ENCODE results near the gene SEMA5B. TPM values are rescaled to one million over a fixed set of nuclear protein-coding genes. Genes with fewer than 3 reads are reported as not detected.

Gene SEMA5B
- total and polyA plus RNA-seq, 7 experiments from 2014 or later: 0.19 to 0.51 (median 0.24) TPM; not detected in 4

DNA sequence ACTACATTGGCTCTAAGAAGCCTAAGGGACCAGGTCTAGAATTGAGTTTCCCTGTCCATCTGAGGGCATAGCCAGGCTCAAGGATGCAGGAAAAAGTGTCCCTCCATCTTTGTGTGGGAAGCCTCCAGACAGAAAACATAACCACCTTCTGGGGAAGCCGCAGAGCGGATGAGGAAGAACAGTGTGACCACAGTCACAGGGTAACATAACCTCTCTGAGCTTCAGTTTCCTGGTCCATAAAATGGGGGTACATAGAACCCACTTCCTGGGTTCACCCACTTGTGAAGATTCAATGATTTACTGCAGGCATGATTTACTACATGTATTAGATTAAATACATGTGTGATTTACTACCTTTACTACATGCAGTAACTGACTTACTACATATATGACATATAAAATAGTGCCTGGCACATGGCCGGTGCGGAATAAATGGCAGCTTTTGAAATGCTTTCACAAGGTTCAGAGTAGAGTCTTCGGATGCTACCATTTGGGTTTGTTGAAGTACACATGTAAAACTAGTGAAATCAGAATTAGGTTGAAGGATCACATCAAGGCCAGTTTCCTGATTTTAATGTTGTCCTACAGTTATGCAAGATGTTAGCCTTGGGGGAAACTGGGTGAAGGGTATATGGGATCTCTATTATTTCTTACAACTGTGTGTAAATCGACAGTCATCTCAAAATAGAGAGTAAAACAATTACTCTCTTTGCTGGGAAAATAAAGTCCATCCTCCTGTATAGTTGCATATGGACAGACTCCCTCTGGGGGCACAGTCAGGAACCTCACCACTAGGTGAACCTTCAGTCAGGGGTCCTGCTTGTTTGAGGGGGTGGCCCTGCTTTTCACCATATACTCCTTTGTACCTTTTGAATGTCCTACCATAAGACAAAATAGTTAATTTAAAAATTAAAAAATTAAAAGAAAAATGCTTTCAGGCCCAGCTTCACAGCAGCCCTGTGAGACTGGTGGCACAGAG, 86.0 kb downstream of the SEMA5B start:
- H3K4me3 ChIP-seq (ENCODE audit: low read length): no peak overlapping the region
- H3K27ac ChIP-seq (ENCODE audit: low read depth, low read length): no peak overlapping the region
- peaks cover 0 to 13% (median 6%) of the 10 kb centered on the region in 5 donors for H3K27me3 Mint-ChIP-seq
- H3K27me3 ChIP-seq (ENCODE audit: control insufficient read depth in 2 of 2, insufficient read depth in 2 of 2, low read length in 2 of 2): no peaks in the 10 kb centered on the region
- H3K27ac Mint-ChIP-seq: no peak overlapping the region
- H3K4me1 ChIP-seq (ENCODE audit: control insufficient read depth in 2 of 2, insufficient read depth in 2 of 2, low read length in 2 of 2): peaks cover 0 to 13% of the 10 kb centered on the region in 2 donors
- no peaks in the 10 kb centered on the region for H3K9me3 ChIP-seq (ENCODE audit: control insufficient read depth in 2 of 3, low read length in 3 of 3)
- DNase-seq: no peak
- CTCF ChIA-PET: no interaction called here
- intact Hi-C loops (cut with micrococcal nuclease): loop anchor here (2.0 to 10.0 kb wide), 4 partner anchors 87 to 317 kb away; no protein-coding TSS in a partner anchor
- peaks cover 0 to 6% (median 0%) of the 10 kb centered on the region in 7 donors for H3K4me1 Mint-ChIP-seq
- no peak overlapping the region for H3K4me3 Mint-ChIP-seq
- ATAC-seq: peak; percentile 45
- H3K36me3 ChIP-seq (ENCODE audit: control insufficient read depth in 2 of 3, insufficient read depth in 3 of 3, low read length in 3 of 3): no peaks in the 10 kb centered on the region
- no peaks in the 10 kb centered on the region for H3K36me3 Mint-ChIP-seq
- H3K9me3 Mint-ChIP-seq: no peaks in the 10 kb centered on the region
- POLR2A ChIA-PET: no interaction called here

- H3K9me3 ChIP-seq (ENCODE audit: control insufficient read depth in 2 of 3, low read length in 3 of 3): no peaks in the 10 kb centered on the region
- H3K27ac Mint-ChIP-seq: no peak overlapping the region
- no peak for DNase-seq
- intact Hi-C loops (cut with micrococcal nuclease): loop anchor here (5.0 to 10.0 kb wide), 2 partner anchors 186 to 188 kb away; no protein-coding TSS in a partner anchor
- H3K36me3 ChIP-seq (ENCODE audit: control insufficient read depth in 2 of 3, insufficient read depth in 3 of 3, low read length in 3 of 3): no peaks in the 10 kb centered on the region
- H3K4me3 Mint-ChIP-seq: no peak overlapping the region
- ChIA-PET CTCF (no interaction called here), POLR2A (no interaction called here)
- peaks cover 0 to 14% (median 10%) of the 10 kb centered on the region in 5 donors for H3K27me3 Mint-ChIP-seq
- H3K27ac ChIP-seq (ENCODE audit: low read depth, low read length): no peak overlapping the region
- H3K36me3 Mint-ChIP-seq: no peaks in the 10 kb centered on the region
- no peak overlapping the region for H3K4me3 ChIP-seq (ENCODE audit: low read length)
- H3K4me1 ChIP-seq (ENCODE audit: control insufficient read depth in 2 of 2, insufficient read depth in 2 of 2, low read length in 2 of 2): peaks cover 0 to 13% of the 10 kb centered on the region in 2 donors
- H3K4me1 Mint-ChIP-seq: peaks cover 0 to 6% (median 0%) of the 10 kb centered on the region in 7 donors
- no peaks in the 10 kb centered on the region for H3K27me3 ChIP-seq (ENCODE audit: control insufficient read depth in 2 of 2, insufficient read depth in 2 of 2, low read length in 2 of 2)
- no peak for ATAC-seq
- H3K9me3 Mint-ChIP-seq: no peaks in the 10 kb centered on the region
These were observed 86.9 kb downstream of the SEMA5B start for GRCh38 chr3:122940628-122941086.

GRCh38 chr3:122938783-122939425, 88.7 kb downstream of the SEMA5B start:
- Histone ChIP-seq H3K9me3 (ENCODE audit: control insufficient read depth in 2 of 3, low read length in 3 of 3) (no peaks in the 10 kb centered on the region), H3K27ac (ENCODE audit: low read depth, low read length) (no peak overlapping the region), H3K27me3 (ENCODE audit: control insufficient read depth in 2 of 2, insufficient read depth in 2 of 2, low read length in 2 of 2) (no peaks in the 10 kb centered on the region), H3K4me3 (ENCODE audit: low read length) (no peak overlapping the region), H3K36me3 (ENCODE audit: control insufficient read depth in 2 of 3, insufficient read depth in 3 of 3, low read length in 3 of 3) (no peaks in the 10 kb centered on the region), H3K4me1 (ENCODE audit: control insufficient read depth in 2 of 2, insufficient read depth in 2 of 2, low read length in 2 of 2) (peaks cover 0 to 13% of the 10 kb centered on the region in 2 donors)
- Mint-ChIP-seq H3K36me3 (no peaks in the 10 kb centered on the region), H3K4me1 (peaks cover 0 to 6% (median 0%) of the 10 kb centered on the region in 7 donors), H3K27ac (no peak overlapping the region), H3K27me3 (peaks cover 0 to 12% (median 9%) of the 10 kb centered on the region in 5 donors), H3K4me3 (peak overlapping the region in 1 of 10 donors; percentile 70), H3K9me3 (no peaks in the 10 kb centered on the region)
- intact Hi-C loops (cut with micrococcal nuclease): no loop called here
- POLR2A ChIA-PET: no interaction called here
- no peak for DNase-seq
- ATAC-seq: peak; percentile 72
- CTCF ChIA-PET: no interaction called here

DNA sequence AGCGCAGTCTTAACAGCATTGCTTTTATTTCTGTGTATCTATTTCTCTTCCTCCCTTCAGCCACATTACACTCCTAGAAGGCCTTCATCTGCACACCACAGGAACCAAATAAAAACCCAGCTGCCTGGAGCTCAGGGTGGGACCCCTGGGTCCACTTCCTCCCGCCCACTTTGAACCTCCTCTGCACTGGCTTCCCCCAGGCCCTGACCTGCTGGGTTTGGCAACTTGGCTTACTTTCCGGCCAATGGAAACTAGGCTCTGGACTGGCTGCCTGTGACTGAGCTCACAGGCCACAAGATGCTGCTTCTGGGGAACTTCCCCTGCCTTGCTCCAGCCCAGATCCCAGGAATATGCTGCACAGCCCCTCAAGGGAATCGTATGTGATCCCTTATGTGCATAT, 89.8 kb downstream of the SEMA5B start:
- intact Hi-C loops (cut with micrococcal nuclease): no loop called here
- Mint-ChIP-seq H3K4me3 (no peak overlapping the region), H3K9me3 (no peaks in the 10 kb centered on the region), H3K36me3 (no peaks in the 10 kb centered on the region), H3K4me1 (peaks cover 0 to 6% (median 0%) of the 10 kb centered on the region in 7 donors), H3K27me3 (peaks cover 0 to 15% (median 5%) of the 10 kb centered on the region in 5 donors), H3K27ac (no peak overlapping the region)
- ChIA-PET CTCF (no interaction called here), POLR2A (no interaction called here)
- H3K27ac ChIP-seq (ENCODE audit: low read depth, low read length): no peak overlapping the region
- ATAC-seq (no peak), DNase-seq (no peak)
- no peaks in the 10 kb centered on the region for H3K36me3 ChIP-seq (ENCODE audit: control insufficient read depth in 2 of 3, insufficient read depth in 3 of 3, low read length in 3 of 3)
- H3K9me3 ChIP-seq (ENCODE audit: control insufficient read depth in 2 of 3, low read length in 3 of 3): no peaks in the 10 kb centered on the region
- no peak overlapping the region for H3K4me3 ChIP-seq (ENCODE audit: low read length)
- peaks cover 0 to 13% of the 10 kb centered on the region in 2 donors for H3K4me1 ChIP-seq (ENCODE audit: control insufficient read depth in 2 of 2, insufficient read depth in 2 of 2, low read length in 2 of 2)
- H3K27me3 ChIP-seq (ENCODE audit: control insufficient read depth in 2 of 2, insufficient read depth in 2 of 2, low read length in 2 of 2): no peaks in the 10 kb centered on the region

DNA sequence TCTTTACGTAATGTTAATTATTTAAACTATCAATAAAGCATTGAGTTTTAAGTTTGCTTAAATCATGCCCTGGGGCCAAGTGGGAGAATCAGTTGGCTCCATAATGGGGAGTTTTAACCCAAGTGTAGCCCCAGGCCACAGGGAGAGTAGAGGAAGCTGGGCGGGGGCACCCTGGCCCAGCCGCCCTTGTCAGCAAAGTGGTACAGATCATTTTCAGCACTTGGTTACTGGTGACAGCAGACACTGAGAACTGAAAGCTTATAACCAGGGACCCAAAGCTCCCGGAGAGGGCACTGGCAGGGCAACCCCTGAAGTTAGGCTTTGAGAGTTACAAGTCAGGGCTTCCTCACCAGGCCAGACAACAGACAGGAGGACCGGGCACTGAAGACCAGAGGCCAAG, 90.6 kb downstream of the SEMA5B start:
- H3K27ac Mint-ChIP-seq: no peak overlapping the region
- Histone ChIP-seq H3K4me1 (ENCODE audit: control insufficient read depth in 2 of 2, insufficient read depth in 2 of 2, low read length in 2 of 2) (peaks cover 0 to 13% of the 10 kb centered on the region in 2 donors), H3K27ac (ENCODE audit: low read depth, low read length) (no peak overlapping the region), H3K9me3 (ENCODE audit: control insufficient read depth in 2 of 3, low read length in 3 of 3) (no peaks in the 10 kb centered on the region), H3K27me3 (ENCODE audit: control insufficient read depth in 2 of 2, insufficient read depth in 2 of 2, low read length in 2 of 2) (no peaks in the 10 kb centered on the region), H3K4me3 (ENCODE audit: low read length) (no peak overlapping the region), H3K36me3 (ENCODE audit: control insufficient read depth in 2 of 3, insufficient read depth in 3 of 3, low read length in 3 of 3) (no peaks in the 10 kb centered on the region)
- intact Hi-C loops (cut with micrococcal nuclease): no loop called here
- ChIA-PET POLR2A (no interaction called here), CTCF (no interaction called here)
- no peak overlapping the region for H3K4me3 Mint-ChIP-seq
- peaks cover 0 to 6% (median 0%) of the 10 kb centered on the region in 7 donors for H3K4me1 Mint-ChIP-seq
- DNase-seq (no peak), ATAC-seq (no peak)
- H3K27me3 Mint-ChIP-seq: peaks cover 0 to 18% (median 5%) of the 10 kb centered on the region in 5 donors
- no peaks in the 10 kb centered on the region for H3K36me3 Mint-ChIP-seq
- no peaks in the 10 kb centered on the region for H3K9me3 Mint-ChIP-seq

DNA sequence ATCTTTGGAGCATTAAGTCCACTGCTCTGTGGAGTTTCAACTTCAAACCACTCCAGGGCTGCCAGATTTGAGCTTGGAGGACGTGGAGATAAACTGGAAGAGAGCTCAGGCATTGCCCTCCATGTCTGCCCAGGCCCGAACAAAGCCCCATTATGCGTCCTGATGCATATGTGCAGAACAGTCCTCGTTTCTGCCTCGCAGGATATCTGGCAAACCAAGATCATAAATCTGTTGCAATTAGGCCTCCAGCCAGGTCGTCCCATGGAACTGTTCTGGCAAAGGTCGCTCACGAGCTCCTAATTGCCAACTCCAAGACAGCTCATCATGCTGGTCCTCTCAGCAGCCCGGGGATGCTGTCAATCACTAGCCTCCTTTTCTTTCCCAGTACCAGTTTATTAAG, 91.2 kb downstream of the SEMA5B start:
- intact Hi-C loops (cut with micrococcal nuclease): no loop called here
- ChIA-PET POLR2A (no interaction called here), CTCF (no interaction called here)

More for the DNA sequence above, 91.2 kb downstream of the SEMA5B start:
- H3K36me3 ChIP-seq (ENCODE audit: control insufficient read depth in 2 of 3, insufficient read depth in 3 of 3, low read length in 3 of 3): no peaks in the 10 kb centered on the region
- no peaks in the 10 kb centered on the region for H3K27me3 ChIP-seq (ENCODE audit: control insufficient read depth in 2 of 2, insufficient read depth in 2 of 2, low read length in 2 of 2)
- DNase-seq: no peak
- Mint-ChIP-seq H3K9me3 (no peaks in the 10 kb centered on the region), H3K36me3 (no peaks in the 10 kb centered on the region), H3K4me3 (no peak overlapping the region), H3K27me3 (peaks cover 0 to 19% (median 5%) of the 10 kb centered on the region in 5 donors), H3K27ac (no peak overlapping the region), H3K4me1 (peaks cover 0 to 6% (median 0%) of the 10 kb centered on the region in 7 donors)
- H3K4me3 ChIP-seq (ENCODE audit: low read length): no peak overlapping the region
- H3K4me1 ChIP-seq (ENCODE audit: control insufficient read depth in 2 of 2, insufficient read depth in 2 of 2, low read length in 2 of 2): peaks cover 0 to 8% of the 10 kb centered on the region in 2 donors
- no peak overlapping the region for H3K27ac ChIP-seq (ENCODE audit: low read depth, low read length)
- no peak for ATAC-seq
- H3K9me3 ChIP-seq (ENCODE audit: control insufficient read depth in 2 of 3, low read length in 3 of 3): no peaks in the 10 kb centered on the region

All from naive thymus-derived CD4-positive, alpha-beta T cell (primary cell).